HepG2 (cell line): ENCODE results near the gene PRSS3. TPM values are rescaled to one million over a fixed set of nuclear protein-coding genes. Genes with fewer than 3 reads are reported as not detected.

Source experiments
- BCL6 ChIP-seq: IDR thresholded peaks from 2 replicates; pipeline ENCODE4 v1.6.1; 2016; ENCODE audit warnings: missing genetic modification reagents, missing compliant biosample characterization
- FLYWCH1 ChIP-seq: sonication (generic); formaldehyde crosslinking; IDR thresholded peaks from 2 replicates; pipeline ENCODE4 v1.8.1; 2023; ENCODE audit warnings: mild to moderate bottlenecking, missing genetic modification reagents
- HNRNPK ChIP-seq: fragments of 200-400 bp; formaldehyde crosslinking; IDR thresholded peaks from 2 replicates; pipeline ENCODE4 v1.6.1; 2018; ENCODE audit warnings: low read length, low read depth, moderate library complexity, mild to moderate bottlenecking; ENCODE audit not compliant: poor library complexity, severe bottlenecking
- HOXA5 ChIP-seq: sonication (generic); formaldehyde crosslinking; IDR thresholded peaks from 2 replicates; pipeline ENCODE4 v1.4.0; 2020; ENCODE audit warnings: missing genetic modification reagents
- NFKB2 ChIP-seq: sonication (generic); formaldehyde crosslinking; IDR thresholded peaks from 2 replicates; pipeline ENCODE4 v1.4.0; 2020; ENCODE audit warnings: missing genetic modification reagents, borderline replicate concordance
- NR2F6 ChIP-seq, 2 experiments: IDR thresholded peaks; 2 replicates each; pipeline ENCODE4 v1.6.1; 2016; ENCODE audit warnings: antibody characterized with exemption in 1 of 2, mild to moderate bottlenecking in 1 of 2
- RFXANK ChIP-seq: IDR thresholded peaks from 2 replicates; pipeline ENCODE4 v1.6.1; 2016
- SNRNP70 ChIP-seq: fragments of 200-400 bp; formaldehyde crosslinking; IDR thresholded peaks from 2 replicates; pipeline ENCODE4 v1.6.1; 2017; ENCODE audit warnings: mild to moderate bottlenecking, low read depth, low read length, moderate library complexity
- SOX6 ChIP-seq, 2 experiments: fragments of 450-650 bp in 1 of 2; sonication (generic) in 1 of 2; formaldehyde crosslinking in 1 of 2; IDR thresholded peaks; 2 replicates each; pipeline versions ENCODE4 v1.4.0 to v1.6.1; 2017 to 2020; ENCODE audit warnings: antibody characterized with exemption in 1 of 2, mild to moderate bottlenecking in 1 of 2, missing genetic modification reagents in 1 of 2
- SP140L ChIP-seq: sonication (generic); formaldehyde crosslinking; IDR thresholded peaks from 2 replicates; pipeline ENCODE4 v1.4.0; 2020; ENCODE audit warnings: missing genetic modification reagents, borderline replicate concordance
- THAP11 ChIP-seq: IDR thresholded peaks from 2 replicates; pipeline ENCODE4 v1.6.1; 2016; ENCODE audit warnings: missing biosample characterization, missing genetic modification reagents
- ZNF468 ChIP-seq: sonication (generic); formaldehyde crosslinking; IDR thresholded peaks from 2 replicates; pipeline ENCODE4 v1.8.0; 2022; ENCODE audit warnings: mild to moderate bottlenecking, moderate library complexity, missing genetic modification reagents
- ZNF766 ChIP-seq: sonication (generic); formaldehyde crosslinking; IDR thresholded peaks from 2 replicates; pipeline ENCODE4 v1.5.0; 2020; ENCODE audit warnings: missing genetic modification reagents, borderline replicate concordance
- ZNF788 ChIP-seq: sonication (generic); formaldehyde crosslinking; IDR thresholded peaks from 2 replicates; pipeline ENCODE4 v1.5.0; 2020; ENCODE audit warnings: mild to moderate bottlenecking, missing genetic modification reagents, borderline replicate concordance
- ZNF83 ChIP-seq: sonication (generic); formaldehyde crosslinking; IDR thresholded peaks from 2 replicates; pipeline ENCODE4 v1.4.0; 2020; ENCODE audit warnings: missing genetic modification reagents, mild to moderate bottlenecking, borderline replicate concordance
- ZNF879 ChIP-seq: sonication (generic); formaldehyde crosslinking; IDR thresholded peaks from 2 replicates; pipeline ENCODE4 v1.8.1; 2023; ENCODE audit warnings: missing genetic modification reagents
- polyA plus RNA-seq, 8 experiments: library from polyadenylated mRNA; depleted of rRNA in 3 of 8; stranded (reverse) in 7 of 8; unstranded in 1 of 8; fragments of >200 nt; fragmentation: Illumina TruSeq in 4 of 8; extraction: Trizol in 4 of 8; gene quantifications; 2 replicates each; pipeline versions ENCODE4 v1.2.1 to v1.2.3, GENCODE V29; 2011 to 2016; ENCODE audit warnings: low read depth in 4 of 8, missing spikeins in 1 of 8, mixed read lengths in 1 of 8; ENCODE audit not compliant: insufficient read depth in 1 of 8
- total RNA-seq, 5 experiments: library from RNA; depleted of rRNA; stranded (reverse); fragments of >200 nt; fragmentation: Illumina TruSeq; extraction: Trizol; gene quantifications; 2 replicates each; pipeline ENCODE4 v1.2.3, GENCODE V29; 2016; ENCODE audit warnings: low read depth in 1 of 5
- TF ChIP-seq, protein P1 (sequence below): sonication (generic); formaldehyde crosslinking; conservative IDR thresholded peaks from 2 replicates; pipeline ENCODE4 v1.4.0; 2020; ENCODE audit warnings: missing genetic modification reagents
- TF ChIP-seq, protein P2 (sequence below): sonication (generic); formaldehyde crosslinking; IDR thresholded peaks from 2 replicates; pipeline ENCODE4 v1.4.0; 2020; ENCODE audit warnings: missing genetic modification reagents, borderline replicate concordance
- TF ChIP-seq, protein P3 (sequence below): sonication (generic); formaldehyde crosslinking; IDR thresholded peaks from 2 replicates; pipeline ENCODE4 v1.4.0; 2020; ENCODE audit warnings: mild to moderate bottlenecking, missing genetic modification reagents
- TF ChIP-seq, protein P4 (sequence below): sonication (generic); formaldehyde crosslinking; IDR thresholded peaks from 2 replicates; pipeline ENCODE4 v1.8.1; 2023; ENCODE audit warnings: mild to moderate bottlenecking, missing genetic modification reagents, borderline replicate concordance
- TF ChIP-seq, protein P5 (sequence below): IDR thresholded peaks from 2 replicates; pipeline ENCODE4 v1.6.1; 2012; ENCODE audit warnings: inconsistent platforms
- TF ChIP-seq, protein P6 (sequence below): sonication (generic); formaldehyde crosslinking; IDR thresholded peaks from 2 replicates; pipeline ENCODE4 v1.4.0; 2020; ENCODE audit warnings: mild to moderate bottlenecking, missing genetic modification reagents
- TF ChIP-seq, protein P7 (sequence below): sonication (generic); formaldehyde crosslinking; IDR thresholded peaks from 2 replicates; pipeline ENCODE4 v1.5.1; 2020; ENCODE audit warnings: missing genetic modification reagents, mild to moderate bottlenecking, borderline replicate concordance

The PRSS3 gene
- total and polyA plus RNA-seq, 2 of the 13 experiments (the other 11 are each of a cell fraction or from before 2014, with no cell fraction given) = not detected

DNA sequence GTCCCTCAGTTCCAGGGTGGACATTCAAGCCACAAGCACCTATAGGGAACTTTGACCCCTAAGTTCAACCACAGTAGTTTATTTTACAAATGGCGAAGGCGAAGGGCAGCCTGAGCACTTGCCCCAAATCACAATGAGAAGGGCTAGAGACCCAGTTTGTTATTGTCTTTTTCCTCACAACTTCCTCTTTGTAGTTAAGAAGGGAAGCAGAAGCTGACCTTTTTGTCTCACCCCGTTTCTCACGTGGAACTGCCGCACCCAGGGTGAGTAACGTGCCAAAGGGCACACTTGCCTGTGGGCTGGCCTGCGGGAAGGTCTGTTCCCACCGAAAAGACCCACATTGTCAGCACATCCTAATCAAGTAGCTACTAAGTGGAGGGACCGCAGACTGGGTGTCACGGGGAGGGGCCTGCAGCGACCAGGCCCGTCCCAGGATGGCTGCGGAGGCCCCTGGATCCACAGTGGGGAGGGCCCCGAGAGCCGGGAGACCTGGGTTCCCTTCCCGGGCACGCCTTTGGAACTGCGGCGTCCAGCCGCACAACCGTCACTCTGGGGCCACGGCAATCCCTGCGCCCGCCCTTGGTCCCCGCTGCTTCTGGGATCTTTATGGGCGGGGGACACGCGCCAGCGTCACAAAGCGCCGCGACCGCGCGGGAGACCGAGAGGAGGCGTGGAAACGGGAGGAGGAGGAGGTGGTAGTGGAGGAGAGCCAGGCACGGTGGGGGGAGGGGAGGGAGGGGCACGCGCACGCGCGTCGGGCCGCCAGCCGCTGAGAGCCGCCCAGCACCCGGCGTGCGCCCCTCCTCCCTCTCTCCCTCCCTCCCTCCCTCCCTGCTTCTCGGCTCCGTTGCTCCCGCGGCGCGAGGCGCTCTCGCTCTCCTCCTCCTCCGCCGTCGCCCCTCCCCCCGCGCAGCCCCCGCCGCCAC, 21.2 kb downstream of the PRSS3 start, which contains the start of gene UBE2R2 (continued):
- TF ChIP-seq, protein P1, sequence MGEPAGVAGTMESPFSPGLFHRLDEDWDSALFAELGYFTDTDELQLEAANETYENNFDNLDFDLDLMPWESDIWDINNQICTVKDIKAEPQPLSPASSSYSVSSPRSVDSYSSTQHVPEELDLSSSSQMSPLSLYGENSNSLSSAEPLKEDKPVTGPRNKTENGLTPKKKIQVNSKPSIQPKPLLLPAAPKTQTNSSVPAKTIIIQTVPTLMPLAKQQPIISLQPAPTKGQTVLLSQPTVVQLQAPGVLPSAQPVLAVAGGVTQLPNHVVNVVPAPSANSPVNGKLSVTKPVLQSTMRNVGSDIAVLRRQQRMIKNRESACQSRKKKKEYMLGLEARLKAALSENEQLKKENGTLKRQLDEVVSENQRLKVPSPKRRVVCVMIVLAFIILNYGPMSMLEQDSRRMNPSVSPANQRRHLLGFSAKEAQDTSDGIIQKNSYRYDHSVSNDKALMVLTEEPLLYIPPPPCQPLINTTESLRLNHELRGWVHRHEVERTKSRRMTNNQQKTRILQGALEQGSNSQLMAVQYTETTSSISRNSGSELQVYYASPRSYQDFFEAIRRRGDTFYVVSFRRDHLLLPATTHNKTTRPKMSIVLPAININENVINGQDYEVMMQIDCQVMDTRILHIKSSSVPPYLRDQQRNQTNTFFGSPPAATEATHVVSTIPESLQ = no peak
- peak; percentile 67 for TF ChIP-seq NR2F6 (IDR thresholded peaks at IDR 0.05)
- peak; percentile 13 for TF ChIP-seq NR2F6 (CRISPR knock-in tag; IDR thresholded peaks at IDR 0.05)
- TF ChIP-seq HNRNPK = peak; percentile 89
- TF ChIP-seq ZNF468 = no peak
- TF ChIP-seq SOX6 (IDR thresholded peaks at IDR 0.05) = no peak
- TF ChIP-seq SOX6 (CRISPR knock-in tag; IDR thresholded peaks at IDR 0.05) = peak; percentile 53
- TF ChIP-seq, protein P2, sequence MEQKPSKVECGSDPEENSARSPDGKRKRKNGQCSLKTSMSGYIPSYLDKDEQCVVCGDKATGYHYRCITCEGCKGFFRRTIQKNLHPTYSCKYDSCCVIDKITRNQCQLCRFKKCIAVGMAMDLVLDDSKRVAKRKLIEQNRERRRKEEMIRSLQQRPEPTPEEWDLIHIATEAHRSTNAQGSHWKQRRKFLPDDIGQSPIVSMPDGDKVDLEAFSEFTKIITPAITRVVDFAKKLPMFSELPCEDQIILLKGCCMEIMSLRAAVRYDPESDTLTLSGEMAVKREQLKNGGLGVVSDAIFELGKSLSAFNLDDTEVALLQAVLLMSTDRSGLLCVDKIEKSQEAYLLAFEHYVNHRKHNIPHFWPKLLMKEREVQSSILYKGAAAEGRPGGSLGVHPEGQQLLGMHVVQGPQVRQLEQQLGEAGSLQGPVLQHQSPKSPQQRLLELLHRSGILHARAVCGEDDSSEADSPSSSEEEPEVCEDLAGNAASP = no peak
- TF ChIP-seq, protein P3, sequence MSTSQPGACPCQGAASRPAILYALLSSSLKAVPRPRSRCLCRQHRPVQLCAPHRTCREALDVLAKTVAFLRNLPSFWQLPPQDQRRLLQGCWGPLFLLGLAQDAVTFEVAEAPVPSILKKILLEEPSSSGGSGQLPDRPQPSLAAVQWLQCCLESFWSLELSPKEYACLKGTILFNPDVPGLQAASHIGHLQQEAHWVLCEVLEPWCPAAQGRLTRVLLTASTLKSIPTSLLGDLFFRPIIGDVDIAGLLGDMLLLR (CRISPR knock-in tag) = peak; percentile 37; the same call in 1 of the 2 replicates
- TF ChIP-seq ZNF879 (CRISPR knock-in tag) = no peak
- no peak for TF ChIP-seq RFXANK (CRISPR knock-in tag)
- TF ChIP-seq SP140L (CRISPR knock-in tag) = peak; percentile 84; the same call in 1 of the 2 replicates
- TF ChIP-seq FLYWCH1 = 0 out of 2 replicates have a peak, but pooled peaks have one; percentile 83
- peak; percentile 73; the same call in 1 of the 2 replicates for TF ChIP-seq ZNF766 (CRISPR knock-in tag)
- 0 out of 2 replicates have a peak, but pooled peaks have one; percentile 43 for TF ChIP-seq ZNF83 (CRISPR knock-in tag)
- peak; percentile 63; the same call in 1 of the 2 replicates for TF ChIP-seq ZNF788
- peak; percentile 38 for TF ChIP-seq BCL6
- TF ChIP-seq, protein P4, sequence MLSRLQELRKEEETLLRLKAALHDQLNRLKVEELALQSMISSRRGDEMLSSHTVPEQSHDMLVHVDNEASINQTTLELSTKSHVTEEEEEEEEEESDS (CRISPR knock-in tag) = no peak
- peak; percentile 85; the same call in 1 of the 2 replicates for TF ChIP-seq NFKB2 (CRISPR knock-in tag)
- TF ChIP-seq, protein P5, sequence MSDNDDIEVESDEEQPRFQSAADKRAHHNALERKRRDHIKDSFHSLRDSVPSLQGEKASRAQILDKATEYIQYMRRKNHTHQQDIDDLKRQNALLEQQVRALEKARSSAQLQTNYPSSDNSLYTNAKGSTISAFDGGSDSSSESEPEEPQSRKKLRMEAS = peak; percentile 69; the same call in 1 of the 2 replicates
- peak; percentile 61; the same call in 1 of the 2 replicates for TF ChIP-seq THAP11 (CRISPR knock-in tag)
- TF ChIP-seq, protein P6, sequence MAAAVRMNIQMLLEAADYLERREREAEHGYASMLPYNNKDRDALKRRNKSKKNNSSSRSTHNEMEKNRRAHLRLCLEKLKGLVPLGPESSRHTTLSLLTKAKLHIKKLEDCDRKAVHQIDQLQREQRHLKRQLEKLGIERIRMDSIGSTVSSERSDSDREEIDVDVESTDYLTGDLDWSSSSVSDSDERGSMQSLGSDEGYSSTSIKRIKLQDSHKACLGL (CRISPR knock-in tag) = peak; percentile 72; the same call in 1 of the 2 replicates
- TF ChIP-seq, protein P7, sequence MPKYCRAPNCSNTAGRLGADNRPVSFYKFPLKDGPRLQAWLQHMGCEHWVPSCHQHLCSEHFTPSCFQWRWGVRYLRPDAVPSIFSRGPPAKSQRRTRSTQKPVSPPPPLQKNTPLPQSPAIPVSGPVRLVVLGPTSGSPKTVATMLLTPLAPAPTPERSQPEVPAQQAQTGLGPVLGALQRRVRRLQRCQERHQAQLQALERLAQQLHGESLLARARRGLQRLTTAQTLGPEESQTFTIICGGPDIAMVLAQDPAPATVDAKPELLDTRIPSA (CRISPR knock-in tag) = 0 out of 2 replicates have a peak, but pooled peaks have one; percentile 54
- no peak for TF ChIP-seq HOXA5 (CRISPR knock-in tag)
- TF ChIP-seq SNRNP70 = no peak
